Activated gamma-delta T cell treated with Interleukin-2 at 50 U/mL for 16 hours (primary cell): ENCODE results near the gene RALGAPA1.

Source experiments
- DNase-seq: peaks from one replicate; pipeline ENCODE4 v3.0.0-alpha.2; 2020

The RALGAPA1 gene

DNA sequence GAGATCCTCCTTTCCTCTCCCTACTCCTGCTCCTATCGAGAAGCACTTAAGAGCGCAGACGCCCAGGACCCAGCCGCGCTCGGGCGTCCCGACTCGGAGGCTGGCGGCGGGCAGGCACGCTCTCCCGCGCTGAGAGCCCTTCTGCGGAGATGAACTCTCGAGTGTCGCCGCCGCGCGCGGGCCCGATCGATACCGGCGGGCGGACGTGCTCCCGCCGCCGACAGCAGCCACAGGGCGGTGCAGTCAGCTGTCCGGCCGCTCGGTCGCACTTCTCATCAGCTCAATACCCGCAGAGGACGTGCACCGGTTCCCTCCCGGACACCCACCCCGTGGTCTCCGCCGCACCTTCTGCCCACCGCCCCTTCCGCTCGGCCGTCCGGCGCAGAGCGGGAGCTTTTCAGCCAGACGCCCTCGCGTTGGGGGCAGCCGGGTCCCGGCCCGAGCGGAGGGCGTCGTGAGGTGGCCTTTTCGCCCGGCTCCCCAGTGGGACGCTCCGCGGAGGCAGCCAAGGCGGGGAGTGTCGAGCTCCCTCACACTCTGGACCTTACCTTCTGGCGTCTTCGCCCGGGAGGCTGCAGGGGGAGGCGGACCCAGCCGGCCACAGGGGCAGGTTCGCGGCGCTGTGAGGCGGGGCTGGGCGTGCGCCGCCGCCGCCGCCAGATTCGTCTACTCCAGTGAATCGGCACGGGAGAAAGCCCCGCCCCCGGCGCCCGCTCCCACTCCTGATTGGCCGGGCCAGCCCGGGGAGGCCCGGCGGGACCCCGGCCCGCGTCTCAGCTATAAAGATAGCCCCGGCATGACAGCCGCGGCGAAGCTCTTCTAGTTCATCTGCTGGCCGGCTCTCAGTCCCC, 275.5 kb downstream of the RALGAPA1 start, which contains the start of gene INSM2:
Gene INSM2, plus strand, starts transcription at position 808 of the 851 bp plus-strand sequence. CDS start 89 bp downstream, outside the sequence.
- DNase-seq = peak; percentile 26

DNA sequence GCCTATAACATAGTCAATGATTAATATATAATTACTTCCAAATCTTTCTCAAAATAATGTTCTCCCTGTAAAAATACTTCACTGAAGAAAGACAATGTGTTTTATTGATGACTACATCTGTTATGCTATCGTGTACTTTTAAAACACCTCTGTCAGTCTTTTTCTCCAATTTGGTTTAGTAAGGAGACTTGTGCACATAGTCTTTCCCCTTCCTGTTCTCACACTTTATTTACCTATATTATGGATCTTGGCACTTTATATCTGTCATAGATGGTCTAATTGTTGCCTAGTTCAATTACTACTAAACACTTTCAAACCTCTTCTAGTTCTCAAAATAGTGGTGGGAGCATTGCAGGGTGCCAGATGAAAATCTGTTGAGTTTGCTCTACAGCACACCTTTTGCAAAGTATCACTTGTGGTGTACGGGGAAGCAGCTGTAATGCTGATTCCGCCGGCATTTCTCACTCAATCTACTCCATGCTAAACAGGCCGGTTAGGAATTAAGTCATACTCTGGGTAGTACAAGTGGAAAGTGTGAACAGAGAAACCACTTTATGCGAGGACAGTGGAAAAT, 276.2 kb downstream of the RALGAPA1 start:
- no peak for DNase-seq

GRCh38 chr14:35531960-35532747, 276.9 kb downstream of the RALGAPA1 start:
- no peak for DNase-seq

- no peak for DNase-seq
Measured at GRCh38 chr14:35526962-35527361, 282.1 kb downstream of the RALGAPA1 start.

- DNase-seq = no peak
Measured at GRCh38 chr14:35525695-35526094, 283.4 kb downstream of the RALGAPA1 start.

- no peak for DNase-seq
Measured at GRCh38 chr14:35519986-35520385, 289.1 kb downstream of the RALGAPA1 start.

- DNase-seq = no peak
Measured at GRCh38 chr14:35515916-35516315, 293.2 kb downstream of the RALGAPA1 start.

DNA sequence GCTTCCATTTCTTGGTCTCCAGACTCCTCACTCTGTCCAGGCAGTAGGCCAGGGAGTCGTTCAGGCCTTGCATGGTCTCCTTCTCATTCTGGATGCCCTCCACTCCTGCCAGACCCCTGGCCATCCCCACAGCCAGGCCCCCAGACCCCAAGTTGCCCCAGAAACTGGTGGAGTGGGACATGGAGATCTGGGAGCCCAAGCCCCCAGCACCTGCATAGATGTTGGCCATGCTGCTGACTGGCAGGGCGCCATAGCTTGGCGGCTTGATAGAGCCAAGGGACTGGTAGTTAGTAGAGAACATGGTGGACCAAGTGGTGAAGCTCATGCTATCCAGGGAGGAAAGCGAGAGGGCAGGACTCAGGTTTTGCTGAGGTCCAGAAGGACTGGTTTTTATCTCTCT, 296.3 kb downstream of the RALGAPA1 start:
- no peak for DNase-seq

DNA sequence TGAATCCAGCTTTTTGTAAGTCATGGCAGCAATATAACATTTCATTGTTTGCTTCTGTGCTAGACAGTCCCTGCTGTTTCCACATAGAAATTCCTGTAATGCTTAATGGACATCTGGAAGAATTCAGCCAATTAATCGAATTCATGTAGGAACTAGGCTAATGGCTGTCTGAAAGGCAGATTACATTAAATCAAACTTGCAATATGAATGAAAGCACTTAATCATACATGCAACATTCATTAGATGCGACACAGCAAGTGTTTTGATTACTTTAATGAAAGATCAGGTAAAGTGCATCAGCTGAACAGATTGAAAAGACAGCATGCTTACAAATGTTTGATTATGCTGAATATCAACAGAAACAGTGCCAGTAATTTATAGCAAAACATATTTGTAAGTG, 299.2 kb downstream of the RALGAPA1 start:
- DNase-seq = no peak

DNA sequence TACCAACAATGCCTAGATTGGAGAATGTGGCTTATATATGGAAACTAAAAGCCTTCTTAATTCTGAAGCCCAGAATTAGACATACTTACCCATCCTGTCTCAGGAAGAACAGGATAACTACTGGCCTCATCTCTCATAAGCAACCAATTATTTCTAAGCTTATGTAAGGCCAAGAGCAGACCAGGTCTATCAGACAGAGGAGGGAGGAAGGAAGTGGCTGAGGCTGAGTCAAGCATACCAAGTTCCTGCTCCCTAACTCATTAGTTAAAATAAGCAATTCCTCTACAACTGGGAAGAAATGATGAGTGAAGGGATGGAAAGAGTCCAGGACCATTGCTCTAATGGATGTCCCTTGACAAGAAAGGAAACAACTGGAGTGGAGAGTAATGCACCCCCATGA, 302.2 kb downstream of the RALGAPA1 start:
- DNase-seq = no peak

GRCh38 chr14:35506461-35506860, 302.6 kb downstream of the RALGAPA1 start:
- no peak for DNase-seq

DNA sequence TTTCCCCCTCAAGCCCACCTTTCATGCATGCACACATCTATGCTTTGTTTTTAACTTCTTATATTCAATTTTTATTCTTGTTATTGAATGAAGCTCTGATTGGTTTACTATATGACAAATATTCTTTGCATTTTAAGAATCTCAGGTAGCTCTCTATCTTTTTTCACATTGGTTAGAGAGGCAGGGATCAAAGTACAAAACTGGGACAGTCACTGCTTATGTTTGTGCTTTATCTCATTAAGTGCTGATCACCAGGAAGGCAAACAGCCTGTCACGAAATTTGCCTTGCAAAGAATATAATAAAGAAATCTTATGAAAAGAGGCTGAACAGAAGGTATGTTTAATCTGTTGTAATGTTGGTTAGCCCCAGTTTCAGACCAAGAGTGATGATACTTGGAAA, 304.8 kb downstream of the RALGAPA1 start:
- no peak for DNase-seq

DNA sequence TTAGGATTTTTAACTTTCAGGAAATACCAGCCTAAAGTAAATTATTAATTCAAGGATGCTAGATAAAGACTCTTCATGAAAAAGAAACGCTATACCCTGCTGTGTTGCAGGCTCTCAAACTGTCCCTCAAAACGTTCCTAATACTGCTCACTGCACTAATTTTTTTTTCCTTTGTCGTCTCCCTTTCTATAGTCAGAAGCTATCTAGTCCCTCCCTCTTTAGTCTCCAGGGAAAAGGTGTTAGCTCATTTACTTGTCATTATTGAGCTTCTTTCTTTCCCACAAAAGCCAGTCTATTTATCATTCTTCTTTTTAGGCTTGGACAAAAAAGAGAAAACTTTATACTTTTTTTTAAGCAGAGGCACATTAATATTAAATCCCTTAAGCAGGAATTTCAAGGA, 305.4 kb downstream of the RALGAPA1 start:
- no peak for DNase-seq

GRCh38 chr14:35499180-35499579, 309.9 kb downstream of the RALGAPA1 start:
- DNase-seq = no peak

- no peak for DNase-seq
Measured at GRCh38 chr14:35495278-35495677, 313.8 kb downstream of the RALGAPA1 start.

DNA sequence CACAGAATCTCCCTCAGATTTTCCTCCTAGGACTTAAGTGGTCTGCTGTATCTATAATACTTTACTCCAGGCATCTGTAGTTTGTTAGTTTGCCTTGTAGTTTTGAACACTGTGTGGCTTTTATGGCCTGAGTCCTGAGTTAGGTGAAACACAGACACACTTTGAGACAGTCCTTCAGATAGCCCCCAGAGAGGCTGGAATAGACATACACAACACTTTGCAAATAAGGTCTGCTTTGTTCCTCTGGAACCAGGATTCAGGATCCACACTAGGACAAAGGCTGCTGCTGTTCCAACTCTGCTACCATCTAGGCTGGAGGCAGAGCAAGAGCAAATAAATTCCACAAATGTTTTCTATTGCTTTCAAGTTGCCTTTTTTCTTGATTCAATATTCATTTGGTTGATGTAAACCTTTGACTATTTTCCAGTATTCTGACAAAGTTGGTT, 316.5 kb downstream of the RALGAPA1 start:
- no peak for DNase-seq
